HG03108 (cell line): ENCODE measurements around the gene PFKFB3.
"Not testable (repeated sequence)": the region's sequence is repeated elsewhere in the genome, so short reads cannot be mapped to it uniquely, and the experiment has no call there.

ENCODE experiments used
- ATAC-seq: cut with Tn5 transposase; IDR thresholded peaks from one replicate; pipeline ENCODE4 v1.9.1; 2021; ENCODE audit warnings: moderate library complexity; ENCODE audit not compliant: unreplicated experiment

Gene PFKFB3

DNA sequence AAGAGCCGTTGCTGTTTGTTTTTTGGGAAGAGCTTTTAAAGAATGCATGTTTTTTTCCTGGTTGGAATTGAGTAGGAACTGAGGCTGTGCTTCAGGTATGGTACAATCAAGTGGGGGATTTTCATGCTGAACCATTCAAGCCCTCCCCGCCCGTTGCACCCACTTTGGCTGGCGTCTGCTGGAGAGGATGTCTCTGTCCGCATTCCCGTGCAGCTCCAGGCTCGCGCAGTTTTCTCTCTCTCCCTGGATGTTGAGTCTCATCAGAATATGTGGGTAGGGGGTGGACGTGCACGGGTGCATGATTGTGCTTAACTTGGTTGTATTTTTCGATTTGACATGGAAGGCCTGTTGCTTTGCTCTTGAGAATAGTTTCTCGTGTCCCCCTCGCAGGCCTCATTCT, 31.6 kb downstream of the PFKFB3 start:
- ATAC-seq = no peak

DNA sequence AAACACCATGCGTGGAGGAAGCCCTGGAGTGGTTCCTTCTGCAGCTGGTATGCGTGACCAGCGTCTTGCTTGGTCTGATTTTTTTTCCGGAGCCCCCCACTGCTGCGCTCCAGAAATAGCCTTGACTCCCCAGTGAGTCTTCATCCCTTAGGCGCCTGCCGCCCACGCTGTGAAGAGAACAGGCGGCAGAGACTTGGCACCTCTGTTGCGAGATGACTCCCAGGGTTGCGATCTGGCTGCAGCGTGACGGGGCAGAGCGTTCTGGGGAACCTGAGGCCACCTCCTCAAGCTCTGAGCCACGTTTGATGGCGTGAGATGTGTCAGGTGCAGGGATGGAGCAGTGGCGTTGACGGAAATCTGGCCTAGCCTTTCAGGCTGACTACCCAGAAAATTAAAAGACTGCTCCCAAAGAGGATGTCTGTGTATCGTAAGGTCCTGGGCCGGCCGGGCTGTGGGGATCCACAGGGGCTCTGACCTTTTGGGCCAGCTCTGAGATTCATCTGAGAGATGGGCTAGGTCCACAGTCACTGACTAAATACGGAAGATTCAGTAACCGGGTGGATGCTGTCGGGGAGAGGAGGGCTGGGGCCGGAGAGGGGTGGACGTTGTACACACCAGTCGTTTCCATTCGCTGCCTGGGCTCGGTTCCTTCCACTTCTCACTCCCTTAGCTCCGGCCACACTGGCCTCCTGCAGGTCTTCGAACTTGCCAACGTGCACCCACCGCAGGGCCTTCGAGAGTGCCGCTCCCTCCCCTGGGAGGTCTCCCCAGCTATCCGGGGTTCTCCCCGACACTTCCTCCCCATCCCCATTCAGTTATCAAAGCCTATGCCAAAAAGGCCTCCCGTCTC, 33.8 kb downstream of the PFKFB3 start:
- ATAC-seq = no peak

DNA sequence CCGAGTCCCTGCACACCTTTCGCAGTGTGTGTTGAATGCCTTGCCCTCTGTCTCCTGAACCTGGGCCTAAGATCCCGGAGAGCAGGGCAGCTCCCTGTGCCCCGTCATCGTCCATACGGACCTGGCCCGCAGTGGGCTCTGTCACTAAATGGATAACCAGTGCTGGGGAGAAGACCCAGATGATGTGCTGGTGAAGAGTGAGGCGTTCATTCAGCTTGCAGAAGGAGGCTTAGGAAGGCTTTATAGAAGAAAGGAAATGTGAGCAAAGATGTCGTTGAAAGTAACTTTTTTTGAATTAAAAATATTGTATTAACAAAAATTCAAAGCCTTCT, 34.4 kb downstream of the PFKFB3 start:
- ATAC-seq = no peak

DNA sequence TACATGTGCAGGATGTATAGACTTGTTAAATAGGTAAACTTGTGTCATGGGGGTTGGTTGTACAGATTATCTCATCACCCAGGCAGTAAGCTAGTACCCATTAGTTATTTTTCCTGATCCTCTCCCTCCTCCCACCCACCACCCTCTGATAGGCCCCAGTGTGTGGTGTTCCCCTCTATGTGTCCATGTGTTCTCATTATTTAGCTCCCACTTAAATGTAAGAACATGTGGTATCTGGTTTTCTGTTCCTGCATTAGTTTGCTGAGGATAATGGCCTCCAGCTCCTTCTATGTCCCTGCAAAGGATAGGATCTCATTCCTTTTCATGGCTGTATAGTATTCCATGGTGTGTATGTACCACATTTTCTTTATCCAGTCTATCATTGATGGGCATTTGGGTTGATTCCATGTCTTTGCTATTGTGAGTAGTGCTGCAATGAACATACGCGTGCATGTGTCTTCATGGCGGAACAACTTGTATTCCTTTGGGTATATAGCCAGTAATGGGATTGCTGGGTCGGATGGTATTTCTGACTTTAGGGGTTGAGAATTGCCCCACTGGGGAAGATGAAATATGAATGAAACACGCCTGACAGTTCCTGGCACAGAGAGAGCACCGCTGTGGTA, 36.0 kb downstream of the PFKFB3 start:
- ATAC-seq = not testable (repeated sequence)

DNA sequence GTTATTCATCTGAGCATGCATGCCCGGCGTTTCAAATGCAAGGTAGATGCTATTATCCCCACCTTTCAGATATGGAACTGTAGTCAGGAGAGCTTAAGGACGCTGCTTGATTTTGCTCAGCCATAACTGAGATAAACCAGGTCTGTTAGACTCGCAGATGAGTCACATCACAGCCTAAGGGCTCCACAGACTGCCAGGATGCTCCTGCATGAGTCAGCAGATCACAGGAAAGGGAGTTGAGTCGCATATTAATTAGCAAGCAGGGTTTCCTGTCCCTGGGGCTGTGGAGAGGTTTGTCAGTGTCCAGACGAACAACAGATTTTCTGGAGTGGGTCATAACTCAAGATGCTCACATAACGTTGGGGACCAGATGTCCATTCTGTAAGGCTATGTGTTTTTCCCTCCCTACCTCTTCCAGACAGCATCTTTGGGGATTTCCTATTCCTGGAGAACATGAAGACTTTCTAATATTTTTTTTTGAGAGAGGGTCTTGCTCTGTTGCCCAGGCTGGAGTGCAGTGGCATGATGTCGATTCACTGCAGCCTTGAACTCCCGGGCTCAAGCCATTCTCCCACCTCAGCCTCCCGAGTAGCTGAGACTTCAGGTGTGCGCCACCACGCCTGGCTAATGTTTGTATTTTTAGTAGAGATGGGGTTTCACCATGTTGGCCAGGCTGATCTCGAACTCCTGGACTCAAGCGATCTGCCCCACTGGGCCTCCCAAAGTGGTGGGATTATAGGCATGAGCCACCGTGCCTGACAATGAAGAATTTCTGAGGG, 36.7 kb downstream of the PFKFB3 start:
- ATAC-seq = no peak

DNA sequence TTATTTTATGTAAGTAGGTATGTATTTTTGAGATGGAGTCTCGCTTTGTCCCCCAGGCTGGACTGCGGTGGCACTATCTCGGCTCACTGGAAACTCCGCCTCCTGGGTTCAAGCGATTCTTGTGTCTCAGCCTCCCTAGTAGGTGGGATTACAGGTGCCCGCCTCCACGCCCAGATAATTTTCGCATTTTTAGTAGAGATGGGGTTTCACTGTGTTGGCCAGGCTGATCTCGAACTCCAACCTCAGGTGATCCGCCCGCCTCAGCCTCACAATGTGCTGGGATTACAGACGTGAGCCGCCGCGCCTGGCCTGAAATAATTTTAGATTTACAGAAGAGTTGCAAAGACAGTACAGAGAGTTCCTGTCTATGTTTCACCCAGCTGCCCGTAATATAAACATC, 37.5 kb downstream of the PFKFB3 start:
- ATAC-seq = no peak

DNA sequence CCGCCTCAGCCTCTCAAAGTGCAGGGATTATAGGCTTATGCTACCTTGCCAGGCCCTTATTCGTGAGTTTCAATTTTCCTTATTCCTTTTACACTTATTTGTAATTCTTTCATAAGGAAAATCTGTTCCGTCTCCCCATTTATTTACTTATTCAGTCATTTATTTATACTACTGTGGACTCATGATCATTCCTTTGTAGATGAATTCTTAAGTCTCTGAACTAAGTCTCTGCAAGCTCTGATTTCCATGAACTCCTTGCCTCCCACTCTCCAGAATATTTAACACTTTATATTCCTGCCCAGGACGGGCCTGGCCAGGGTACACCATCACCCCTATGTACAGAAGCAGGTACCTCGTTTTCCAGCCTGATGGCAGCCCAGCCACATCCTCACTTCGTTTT, 39.4 kb downstream of the PFKFB3 start:
- no peak for ATAC-seq

DNA sequence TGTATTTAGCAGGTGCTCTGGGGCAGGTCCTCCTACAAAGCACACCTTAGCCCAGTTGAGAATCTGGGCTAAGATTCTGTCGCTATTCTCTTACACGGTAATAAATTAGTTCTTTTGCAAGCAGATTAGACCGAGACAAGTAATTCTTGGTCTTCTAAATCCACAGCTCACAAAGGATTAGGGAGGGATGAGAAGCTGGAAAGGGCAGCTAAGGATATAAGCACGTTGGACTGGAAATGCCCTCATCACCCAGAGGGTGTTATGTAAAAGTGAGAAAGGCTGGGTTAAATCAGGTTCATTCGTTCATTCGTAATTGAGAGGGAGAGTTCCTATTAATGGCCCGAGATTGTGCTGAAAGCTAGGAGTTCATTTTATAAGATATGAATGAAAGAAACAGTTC, 41.8 kb downstream of the PFKFB3 start:
- no peak for ATAC-seq

DNA sequence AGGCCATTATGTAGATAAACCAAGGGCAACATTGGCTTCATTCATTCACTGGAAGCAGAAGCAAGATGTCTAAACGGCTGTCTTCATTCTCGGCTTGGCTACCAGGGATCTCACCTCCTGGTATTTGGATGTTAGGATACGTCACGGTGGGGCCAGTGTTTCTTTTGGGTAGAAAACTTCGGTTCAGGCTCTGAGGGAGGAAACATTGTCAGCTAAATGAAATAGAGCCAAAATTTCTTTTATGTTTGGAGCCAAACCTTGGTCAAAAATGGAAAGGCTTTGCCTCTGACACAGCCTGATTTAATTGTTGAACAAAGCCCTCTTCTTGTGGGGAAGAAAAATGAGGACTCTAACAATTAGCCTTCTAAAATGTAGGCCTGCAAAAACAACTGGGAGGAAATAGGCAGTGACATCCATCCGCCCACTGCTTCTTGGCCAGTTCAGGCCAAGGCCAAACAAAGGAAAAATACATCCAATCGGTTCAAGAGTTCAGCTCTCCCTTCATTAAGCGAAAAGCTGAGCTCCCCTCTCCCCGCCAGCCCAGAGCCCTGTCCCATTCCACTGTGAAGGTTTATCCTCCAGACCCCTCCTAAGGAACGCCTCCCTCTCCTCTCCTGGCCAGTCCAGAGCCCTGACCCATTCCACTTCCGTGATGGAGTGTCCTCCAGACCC, 44.4 kb downstream of the PFKFB3 start:
- no peak for ATAC-seq

DNA sequence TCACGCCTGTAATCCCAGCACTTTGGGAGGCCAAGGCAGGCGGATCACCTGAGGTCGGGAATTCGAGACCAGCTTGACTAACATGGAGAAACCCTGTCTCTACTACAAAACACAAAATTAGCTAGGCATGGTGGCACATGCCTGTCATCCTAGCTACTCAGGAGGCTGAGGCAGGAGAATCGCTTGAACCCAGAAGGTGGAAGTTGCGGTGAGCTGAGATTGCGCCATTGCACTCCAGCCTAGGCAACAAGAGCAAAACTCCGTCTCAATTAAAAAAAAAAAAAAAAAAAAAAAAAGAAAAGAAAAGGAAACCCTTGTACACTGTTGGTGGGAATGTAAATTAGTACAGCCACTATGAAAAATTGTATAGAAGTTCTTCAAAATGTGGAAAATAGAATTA, 46.2 kb downstream of the PFKFB3 start:
- ATAC-seq = not testable (repeated sequence)

DNA sequence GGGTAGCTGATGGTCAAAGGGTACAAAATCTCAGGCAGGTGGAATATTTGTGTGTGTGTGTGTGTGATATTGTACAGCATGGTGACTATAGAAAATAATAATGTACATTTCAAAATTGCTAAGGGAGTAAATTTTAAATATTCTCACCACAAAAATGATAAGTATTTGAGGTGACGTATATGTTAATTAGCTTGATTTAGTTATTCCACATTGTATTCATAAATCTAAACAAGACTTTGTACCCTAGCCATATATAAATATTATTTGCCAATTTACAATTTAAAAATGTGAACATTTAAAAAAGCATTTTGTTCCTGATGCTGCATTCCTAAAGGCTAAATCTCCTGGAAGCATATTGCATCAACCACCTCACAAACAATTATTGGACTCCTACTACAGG, 47.0 kb downstream of the PFKFB3 start:
- ATAC-seq = no peak

DNA sequence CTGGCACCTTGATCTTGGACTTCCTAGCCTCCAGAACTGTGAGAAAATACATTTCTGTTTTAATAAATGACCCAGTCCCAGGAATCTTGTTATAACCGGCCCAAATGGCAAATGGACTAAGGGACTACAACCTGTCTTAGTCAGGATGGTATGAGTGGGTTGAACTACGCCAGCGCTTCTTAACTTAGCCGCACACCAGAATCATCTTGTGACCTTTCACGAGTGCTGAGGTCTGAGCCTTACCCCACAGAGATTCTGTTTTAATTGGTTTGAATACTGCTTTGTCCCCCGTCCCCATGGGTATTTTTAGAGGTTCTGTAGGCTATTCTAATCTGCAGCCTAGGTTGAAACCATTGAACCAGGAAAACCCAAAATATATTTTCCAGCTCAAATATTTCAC, 48.0 kb downstream of the PFKFB3 start:
- no peak for ATAC-seq

DNA sequence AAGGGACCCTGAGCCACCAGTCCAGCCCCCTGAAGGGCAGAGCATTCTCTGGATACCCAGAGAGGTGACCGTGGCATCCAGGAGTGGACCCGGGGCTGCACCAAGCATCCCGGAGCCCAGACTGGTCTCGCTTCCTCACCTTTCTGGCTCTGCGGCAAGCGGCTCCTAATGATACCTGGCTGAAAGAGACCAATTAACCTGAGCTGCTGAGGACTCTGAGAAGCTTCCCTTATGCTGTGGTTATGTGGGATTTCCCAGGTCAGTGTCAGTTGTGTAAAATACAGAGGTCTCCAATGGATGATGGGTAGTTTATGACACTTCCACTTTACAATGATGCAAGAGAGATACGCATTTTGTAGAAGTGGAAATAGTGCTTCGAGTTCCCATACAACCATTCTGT, 51.5 kb downstream of the PFKFB3 start:
- no peak for ATAC-seq

DNA sequence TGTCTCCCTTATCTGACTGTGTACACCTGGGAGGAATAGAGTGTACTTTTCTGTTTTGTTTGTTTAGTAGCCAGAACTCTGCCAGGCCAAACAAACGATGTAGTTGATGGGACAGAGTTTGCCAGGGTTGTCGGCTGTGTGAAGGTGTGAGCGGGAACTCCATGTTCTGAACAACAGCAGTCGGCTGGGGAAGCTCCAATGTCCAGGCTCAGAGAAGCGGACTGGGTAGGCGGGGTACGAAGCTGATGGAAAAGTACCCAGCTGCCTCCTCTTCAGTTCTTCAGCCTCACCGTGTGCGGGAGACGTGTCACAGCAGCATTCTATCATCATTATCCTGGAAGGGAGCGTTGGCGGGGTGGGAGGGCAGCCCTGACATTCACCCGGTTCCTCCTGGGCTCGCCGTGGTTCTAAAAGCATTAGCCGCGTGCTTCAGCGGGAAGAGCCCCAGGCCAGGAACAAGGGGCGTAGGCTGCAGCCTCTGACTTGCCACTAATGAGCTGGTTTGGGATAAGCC, 52.9 kb downstream of the PFKFB3 start:
- ATAC-seq = no peak

DNA sequence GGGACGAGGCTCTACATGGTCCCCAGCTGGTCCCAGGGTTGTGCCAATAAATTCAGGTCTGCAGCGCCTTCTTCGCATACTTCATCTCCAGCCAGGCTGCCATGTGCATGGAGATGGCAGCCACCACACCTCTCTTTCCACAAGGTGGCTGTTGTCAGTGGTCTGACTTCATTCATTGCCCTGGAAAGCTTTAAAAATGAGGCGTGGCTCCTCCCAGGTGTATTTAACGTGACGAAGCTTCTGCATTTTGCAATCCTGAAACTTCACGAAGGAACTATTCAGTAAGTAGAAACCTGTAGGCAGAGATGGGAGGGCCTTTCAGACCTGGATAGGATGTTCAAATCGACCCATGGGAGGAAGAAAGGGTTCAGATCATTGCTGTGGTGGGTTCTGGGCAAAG, 53.7 kb downstream of the PFKFB3 start:
- no peak for ATAC-seq

DNA sequence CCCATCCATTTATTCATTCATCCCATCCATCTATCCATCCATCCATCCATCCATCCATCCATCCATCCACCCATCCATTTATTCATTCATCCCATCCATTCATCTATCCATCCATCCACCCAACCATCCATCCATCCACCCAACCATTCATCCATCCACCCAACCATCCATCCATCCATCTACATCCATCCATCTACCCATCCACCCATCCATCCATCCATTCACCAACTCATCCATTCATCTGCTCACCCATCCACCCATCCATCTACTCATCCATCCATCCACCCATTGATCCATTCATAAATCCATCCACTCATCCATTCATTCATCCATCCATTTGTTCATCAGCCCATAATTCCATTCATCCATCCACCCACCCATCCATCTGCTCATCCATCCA, 56.4 kb downstream of the PFKFB3 start:
- ATAC-seq = no peak

DNA sequence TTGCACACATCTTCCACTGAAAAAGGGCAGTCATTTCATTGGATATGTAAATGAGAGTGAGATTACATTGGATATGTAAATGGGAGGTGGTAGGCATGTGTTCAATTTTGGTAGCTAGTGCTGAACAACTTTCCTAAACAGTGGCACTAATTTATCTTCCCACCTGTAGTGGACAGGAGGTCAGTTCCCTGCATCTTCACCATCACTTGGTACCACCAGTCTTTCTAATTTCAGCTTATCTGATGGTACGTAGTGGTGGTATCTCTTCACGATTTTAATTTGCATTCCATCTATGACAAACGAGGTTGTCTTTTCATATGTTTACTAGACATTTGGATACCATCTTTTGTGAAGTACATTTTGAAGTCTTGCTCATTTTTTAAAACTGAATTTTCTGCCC, 58.1 kb downstream of the PFKFB3 start:
- no peak for ATAC-seq

DNA sequence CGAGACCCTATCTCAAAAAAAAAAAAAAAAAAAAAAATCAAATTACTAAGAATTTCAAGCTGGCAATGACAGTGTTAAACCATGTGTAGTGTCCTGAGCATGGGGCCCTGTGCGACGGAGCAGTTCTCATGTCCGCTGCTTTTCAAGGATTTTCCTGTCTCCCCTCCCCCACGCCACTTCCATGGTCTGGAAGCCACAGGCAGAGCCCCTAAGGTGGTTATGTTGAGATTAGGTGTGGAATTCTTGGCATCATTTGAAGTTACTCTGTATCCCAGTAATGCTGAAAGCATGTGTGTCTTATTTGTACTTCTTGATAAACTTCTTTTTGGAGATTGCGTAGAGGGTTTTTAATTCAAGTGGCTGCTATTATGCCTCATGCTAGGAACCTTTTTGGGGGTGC, 65.2 kb downstream of the PFKFB3 start:
- no peak for ATAC-seq

DNA sequence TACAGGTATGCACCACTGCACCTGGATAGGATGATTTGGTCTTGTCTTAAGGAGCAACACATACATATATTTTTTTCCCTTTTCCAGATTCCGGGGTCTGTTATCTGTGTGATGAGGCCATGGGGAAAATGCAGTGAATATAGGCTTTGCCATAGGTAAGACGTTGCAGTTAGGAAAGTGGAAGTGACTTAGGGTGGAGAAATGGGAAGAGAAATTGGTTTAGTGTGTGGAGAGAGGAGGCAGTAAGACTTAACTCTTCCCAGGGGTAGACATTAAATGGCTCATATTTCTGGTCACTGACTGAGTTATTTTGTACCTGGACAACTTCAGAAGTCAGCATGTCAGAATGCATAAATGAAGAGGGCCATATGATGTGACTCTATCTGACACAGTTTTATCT, 66.7 kb downstream of the PFKFB3 start:
- ATAC-seq = no peak

DNA sequence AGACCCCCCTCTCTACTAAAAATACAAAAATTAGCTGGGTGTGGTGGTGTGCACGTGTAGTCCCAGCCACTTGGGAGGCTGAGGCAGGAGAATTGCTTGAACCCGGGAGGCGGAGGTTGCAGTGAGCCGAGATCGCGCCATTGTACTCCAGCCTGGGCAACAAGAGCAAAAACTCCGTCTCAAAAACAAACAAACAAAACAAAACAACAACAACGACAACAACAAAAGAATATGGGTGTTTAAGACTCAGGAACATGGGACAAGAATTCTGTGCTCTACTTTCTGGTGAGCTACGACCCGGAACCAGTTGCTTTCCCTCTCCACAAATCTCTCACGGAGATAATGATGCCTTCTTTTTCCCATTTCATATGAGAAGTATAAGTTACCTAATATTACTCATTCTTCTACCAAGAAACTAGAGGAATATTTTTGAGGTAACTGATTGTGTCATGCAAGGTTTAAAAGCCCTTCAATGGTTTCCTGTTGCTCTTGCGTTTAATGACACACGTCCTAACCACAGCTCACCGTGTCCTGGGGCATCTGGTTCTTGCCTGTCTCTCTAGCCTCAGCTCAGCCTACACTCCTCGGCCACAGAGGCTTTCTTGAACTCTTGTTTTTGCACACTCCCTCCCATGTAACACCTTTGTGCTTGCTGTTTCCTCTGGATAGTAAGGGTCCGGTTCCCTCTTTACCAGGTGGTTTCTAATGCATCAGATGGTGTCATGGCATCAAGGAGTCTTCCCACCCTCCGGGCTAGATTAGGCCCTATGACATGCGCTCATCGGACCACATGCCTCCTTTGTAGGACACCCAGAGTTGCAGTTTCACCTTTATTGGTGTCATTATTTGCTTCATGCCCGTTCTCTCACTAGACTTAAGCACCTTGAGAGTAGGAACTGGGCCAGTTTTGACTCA, 67.5 kb downstream of the PFKFB3 start:
- ATAC-seq = peak; percentile 69
